ENCODE results near the gene VAC14.
"Not testable (repeated sequence)": the region's sequence is repeated elsewhere in the genome, so short reads cannot be mapped to it uniquely, and the experiment has no call there.

The VAC14 gene

GRCh38 chr16:70647441-70648359 is 153.3 kb downstream of the VAC14 start:
- H3K4me3 ChIP-seq (ENCODE audit: low read depth, low read length) = no peak overlapping the region
- in situ Hi-C loops (cut with HindIII; ENCODE audit: low sequenced_read_pairs) = no loop called here
- no peak for TF ChIP-seq CTCF (IDR thresholded peaks at IDR 0.05; ENCODE audit: low read depth, low read length)
- no peak for DNase-seq (ENCODE audit: low read depth, low spot score)

- H3K4me3 ChIP-seq (ENCODE audit: low read depth, low read length) = no peak within 1 kb of the TSS
- in situ Hi-C loops (cut with HindIII; ENCODE audit: low sequenced_read_pairs) = no loop called here
- no peak for DNase-seq (ENCODE audit: low read depth, low spot score)
- no peak for TF ChIP-seq CTCF (IDR thresholded peaks at IDR 0.05; ENCODE audit: low read depth, low read length)
Measured at GRCh38 chr16:70646260-70647241, 154.4 kb downstream of the VAC14 start, which contains the start of gene IL34. IL34 (plus strand) TSS chr16:70646559; CDS start chr16:70646948, 389 bp downstream.

- TF ChIP-seq CTCF (IDR thresholded peaks at IDR 0.05; ENCODE audit: low read depth, low read length) = no peak
- in situ Hi-C loops (cut with HindIII; ENCODE audit: low sequenced_read_pairs) = no loop called here
- DNase-seq (ENCODE audit: low read depth, low spot score) = no peak
- no peak overlapping the region for H3K4me3 ChIP-seq (ENCODE audit: low read depth, low read length)
Measured at GRCh38 chr16:70644763-70645597, 156.0 kb downstream of the VAC14 start.

- H3K4me3 ChIP-seq (ENCODE audit: low read depth, low read length); in situ Hi-C loops (cut with HindIII; ENCODE audit: low sequenced_read_pairs); DNase-seq (ENCODE audit: low read depth, low spot score): not testable (repeated sequence)
Measured at GRCh38 chr16:70643264-70643663, 157.7 kb downstream of the VAC14 start.

GRCh38 chr16:70642633-70643032 is 158.3 kb downstream of the VAC14 start:
- no peak for DNase-seq (ENCODE audit: low read depth, low spot score)
- no peak overlapping the region for H3K4me3 ChIP-seq (ENCODE audit: low read depth, low read length)
- no peak for TF ChIP-seq CTCF (IDR thresholded peaks at IDR 0.05; ENCODE audit: low read depth, low read length)
- in situ Hi-C loops (cut with HindIII; ENCODE audit: low sequenced_read_pairs) = no loop called here

- H3K4me3 ChIP-seq (ENCODE audit: low read depth, low read length) = no peak overlapping the region
- in situ Hi-C loops (cut with HindIII; ENCODE audit: low sequenced_read_pairs) = no loop called here
- no peak for TF ChIP-seq CTCF (IDR thresholded peaks at IDR 0.05; ENCODE audit: low read depth, low read length)
- peak; percentile 74 for DNase-seq (ENCODE audit: low read depth, low spot score)
Measured at GRCh38 chr16:70638814-70639792, 161.9 kb downstream of the VAC14 start.

Data from astrocyte of the spinal cord (primary cell).